ENCODE measurements around the gene TRAPPC12.

TRAPPC12 gene

DNA sequence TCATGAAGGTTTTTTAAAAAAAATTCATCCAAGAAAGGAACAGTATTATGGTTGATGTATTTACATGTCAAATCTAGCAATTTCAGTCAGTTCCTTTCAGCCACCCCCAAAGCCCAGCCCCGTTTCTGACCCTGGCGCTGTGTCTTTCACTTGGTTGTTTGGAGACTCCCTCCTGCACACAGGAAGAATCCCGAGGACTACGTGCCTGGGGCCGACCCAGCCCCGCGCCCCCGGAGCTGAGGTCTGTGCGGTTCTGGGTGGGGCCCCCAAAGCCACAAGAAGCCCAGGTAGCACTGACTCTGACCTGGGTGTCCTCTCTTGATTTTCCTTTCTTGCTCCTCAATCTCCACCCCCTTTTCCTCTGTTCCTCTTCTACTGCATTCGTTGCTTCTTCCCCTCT, 49.1 kb downstream of the TRAPPC12 start:
- Histone ChIP-seq H2AFZ (ENCODE audit: low read depth, low read length) (no peak overlapping the region), H3K36me3 (ENCODE audit: insufficient read depth, low read length) (peaks cover 62% of the 10 kb centered on the region), H3K4me1 (ENCODE audit: insufficient read depth, low read length) (no peaks in the 10 kb centered on the region), H3K9me3 (ENCODE audit: insufficient read depth, low read length, severe bottlenecking) (no peaks in the 10 kb centered on the region), H3K9ac (ENCODE audit: low read depth, low read length) (no peak overlapping the region), H3K27ac (ENCODE audit: low read length) (no peak overlapping the region), H3K27me3 (ENCODE audit: insufficient read depth, low read length, poor library complexity) (no peaks in the 10 kb centered on the region), H4K20me1 (ENCODE audit: insufficient read depth, low read length) (0 out of 2 replicates have a peak, but pooled peaks cover 5% of the 10 kb centered on the region), H3K79me2 (ENCODE audit: insufficient read depth, low read length) (no peaks in the 10 kb centered on the region), H3K4me2 (ENCODE audit: insufficient read depth, low read length) (no peak overlapping the region), H3K4me3 (ENCODE audit: low read depth in 1 of 2, low read length in 2 of 2) (no peak overlapping the region)
- TF ChIP-seq, protein P1, sequence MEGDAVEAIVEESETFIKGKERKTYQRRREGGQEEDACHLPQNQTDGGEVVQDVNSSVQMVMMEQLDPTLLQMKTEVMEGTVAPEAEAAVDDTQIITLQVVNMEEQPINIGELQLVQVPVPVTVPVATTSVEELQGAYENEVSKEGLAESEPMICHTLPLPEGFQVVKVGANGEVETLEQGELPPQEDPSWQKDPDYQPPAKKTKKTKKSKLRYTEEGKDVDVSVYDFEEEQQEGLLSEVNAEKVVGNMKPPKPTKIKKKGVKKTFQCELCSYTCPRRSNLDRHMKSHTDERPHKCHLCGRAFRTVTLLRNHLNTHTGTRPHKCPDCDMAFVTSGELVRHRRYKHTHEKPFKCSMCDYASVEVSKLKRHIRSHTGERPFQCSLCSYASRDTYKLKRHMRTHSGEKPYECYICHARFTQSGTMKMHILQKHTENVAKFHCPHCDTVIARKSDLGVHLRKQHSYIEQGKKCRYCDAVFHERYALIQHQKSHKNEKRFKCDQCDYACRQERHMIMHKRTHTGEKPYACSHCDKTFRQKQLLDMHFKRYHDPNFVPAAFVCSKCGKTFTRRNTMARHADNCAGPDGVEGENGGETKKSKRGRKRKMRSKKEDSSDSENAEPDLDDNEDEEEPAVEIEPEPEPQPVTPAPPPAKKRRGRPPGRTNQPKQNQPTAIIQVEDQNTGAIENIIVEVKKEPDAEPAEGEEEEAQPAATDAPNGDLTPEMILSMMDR (IDR thresholded peaks at IDR 0.05; ENCODE audit: borderline replicate concordance, extremely low read depth, low read length, poor library complexity, severe bottlenecking): no peak
- no peak for TF ChIP-seq EZH2 (IDR thresholded peaks at IDR 0.05; ENCODE audit: borderline replicate concordance, low read depth, low read length, severe bottlenecking)
- ATAC-seq (ENCODE audit: insufficient read depth, low read depth) (no peak), DNase-seq (no peak)

DNA sequence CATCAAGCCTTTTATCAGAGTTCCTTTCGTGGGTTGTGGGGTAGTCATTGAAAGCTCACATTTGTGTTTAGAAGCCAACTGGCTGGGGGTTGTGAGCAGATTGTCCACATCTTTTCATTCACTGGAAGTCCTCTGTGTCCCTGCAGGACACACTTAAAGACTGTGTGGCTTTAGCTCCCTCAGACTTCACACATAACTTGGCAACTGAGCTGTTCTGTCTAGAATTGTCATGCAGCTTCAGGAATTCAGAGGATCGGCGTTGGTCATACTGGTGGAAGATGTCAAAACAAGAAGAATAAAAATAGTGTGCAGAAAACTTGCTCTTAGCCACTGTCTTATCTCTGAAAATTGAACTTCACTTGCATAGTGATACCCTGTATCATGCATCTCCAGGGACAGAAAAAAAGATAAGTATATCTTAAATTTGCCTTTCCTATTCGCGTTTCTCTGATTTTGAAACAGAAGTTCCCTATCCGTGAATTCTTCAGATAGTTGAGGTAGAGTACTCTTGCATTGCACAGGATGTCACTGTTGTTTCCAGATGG, 49.6 kb downstream of the TRAPPC12 start:
- DNase-seq (no peak), ATAC-seq (ENCODE audit: insufficient read depth, low read depth) (no peak)
- Histone ChIP-seq H4K20me1 (ENCODE audit: insufficient read depth, low read length) (0 out of 2 replicates have a peak, but pooled peaks cover 5% of the 10 kb centered on the region), H3K9ac (ENCODE audit: low read depth, low read length) (no peak overlapping the region), H3K4me3 (ENCODE audit: low read depth in 1 of 2, low read length in 2 of 2) (no peak overlapping the region), H3K27me3 (ENCODE audit: insufficient read depth, low read length, poor library complexity) (no peaks in the 10 kb centered on the region), H3K4me2 (ENCODE audit: insufficient read depth, low read length) (no peak overlapping the region), H2AFZ (ENCODE audit: low read depth, low read length) (no peak overlapping the region), H3K27ac (ENCODE audit: low read length) (no peak overlapping the region), H3K36me3 (ENCODE audit: insufficient read depth, low read length) (peaks cover 63% of the 10 kb centered on the region), H3K79me2 (ENCODE audit: insufficient read depth, low read length) (no peaks in the 10 kb centered on the region), H3K9me3 (ENCODE audit: insufficient read depth, low read length, severe bottlenecking) (no peaks in the 10 kb centered on the region), H3K4me1 (ENCODE audit: insufficient read depth, low read length) (no peaks in the 10 kb centered on the region)
- TF ChIP-seq EZH2 (IDR thresholded peaks at IDR 0.05; ENCODE audit: borderline replicate concordance, low read depth, low read length, severe bottlenecking): no peak
- TF ChIP-seq, protein P1 (IDR thresholded peaks at IDR 0.05; ENCODE audit: borderline replicate concordance, extremely low read depth, low read length, poor library complexity, severe bottlenecking): no peak

DNA sequence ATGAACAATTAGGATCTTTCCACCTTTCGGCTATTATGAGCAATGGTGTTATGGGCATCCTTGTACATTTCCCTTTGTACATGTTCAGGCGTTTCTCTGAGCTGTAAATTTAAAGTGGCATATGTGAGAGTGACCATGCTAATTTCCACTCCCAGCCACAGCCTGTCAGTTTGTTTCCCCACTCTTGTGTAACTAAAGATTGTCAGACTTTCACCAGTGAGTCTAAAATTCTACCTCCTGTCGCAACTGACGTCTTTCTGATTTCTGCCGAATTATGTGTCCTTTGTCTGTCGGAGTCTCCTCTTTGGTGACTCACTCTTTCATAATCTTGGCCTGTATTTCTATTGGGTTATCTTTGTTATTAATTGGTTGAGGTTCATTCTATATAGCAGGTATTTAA, 50.7 kb downstream of the TRAPPC12 start:
- H3K9me3 ChIP-seq (ENCODE audit: insufficient read depth, low read length, severe bottlenecking): no peaks in the 10 kb centered on the region
- H3K27me3 ChIP-seq (ENCODE audit: insufficient read depth, low read length, poor library complexity): no peaks in the 10 kb centered on the region
- TF ChIP-seq EZH2 (IDR thresholded peaks at IDR 0.05; ENCODE audit: borderline replicate concordance, low read depth, low read length, severe bottlenecking): no peak
- TF ChIP-seq, protein P1 (IDR thresholded peaks at IDR 0.05; ENCODE audit: borderline replicate concordance, extremely low read depth, low read length, poor library complexity, severe bottlenecking): no peak
- no peak overlapping the region for H3K4me2 ChIP-seq (ENCODE audit: insufficient read depth, low read length)
- H3K4me3 ChIP-seq (ENCODE audit: low read depth in 1 of 2, low read length in 2 of 2): no peak overlapping the region
- DNase-seq (no peak), ATAC-seq (ENCODE audit: insufficient read depth, low read depth) (no peak)
- H3K79me2 ChIP-seq (ENCODE audit: insufficient read depth, low read length): no peaks in the 10 kb centered on the region
- no peaks in the 10 kb centered on the region for H3K4me1 ChIP-seq (ENCODE audit: insufficient read depth, low read length)
- 0 out of 2 replicates have a peak, but pooled peaks cover 5% of the 10 kb centered on the region for H4K20me1 ChIP-seq (ENCODE audit: insufficient read depth, low read length)
- H3K27ac ChIP-seq (ENCODE audit: low read length): no peak overlapping the region
- no peak overlapping the region for H2AFZ ChIP-seq (ENCODE audit: low read depth, low read length)
- H3K36me3 ChIP-seq (ENCODE audit: insufficient read depth, low read length): peaks cover 62% of the 10 kb centered on the region
- no peak overlapping the region for H3K9ac ChIP-seq (ENCODE audit: low read depth, low read length)

All from DND-41 (cell line).